ACC112 (cell line): ENCODE data around the gene RLBP1.

Experiments
- H2AFZ ChIP-seq: fragments of 200-600 bp; sonication (generic); one replicate; pipeline ENCODE4 v1.6.0; 2017; ENCODE audit warnings: antibody characterized with exemption, low read length; ENCODE audit not compliant: unreplicated experiment
- H3K27ac ChIP-seq: fragments of 200-600 bp; sonication (generic); 2 replicates; pipeline ENCODE4 v1.5.1; 2014; ENCODE audit warnings: low read depth, mild to moderate bottlenecking, antibody characterized with exemption, low read length, moderate library complexity
- H3K27me3 ChIP-seq: fragments of 200-600 bp; sonication (generic); 2 replicates; pipeline ENCODE4 v1.6.1; 2014; ENCODE audit warnings: mild to moderate bottlenecking, antibody characterized with exemption, low read length, moderate library complexity, mixed read lengths; ENCODE audit not compliant: insufficient read depth
- H3K36me3 ChIP-seq: fragments of 200-600 bp; sonication (generic); 2 replicates; pipeline ENCODE4 v1.6.1; 2016; ENCODE audit warnings: mild to moderate bottlenecking, antibody characterized with exemption, low read length, moderate library complexity, mixed read lengths; ENCODE audit not compliant: insufficient read depth
- H3K4me1 ChIP-seq: fragments of 200-600 bp; sonication (generic); one replicate; pipeline ENCODE4 v1.6.1; 2016; ENCODE audit warnings: low read length, mixed read lengths; ENCODE audit not compliant: insufficient read depth, unreplicated experiment, control insufficient read depth
- H3K4me3 ChIP-seq: fragments of 200-600 bp; sonication (generic); 2 replicates; pipeline ENCODE4 v1.5.1; 2014; ENCODE audit warnings: mild to moderate bottlenecking, low read depth, low read length
- H3K79me2 ChIP-seq: fragments of 200-600 bp; sonication (generic); one replicate; pipeline ENCODE4 v1.6.0; 2016; ENCODE audit warnings: low read length; ENCODE audit not compliant: control insufficient read depth, unreplicated experiment, insufficient read depth

The RLBP1 gene

GRCh38 chr15:89227425-89227824 is 6.0 kb upstream of the RLBP1 start:
- Histone ChIP-seq H3K4me3 (no peak overlapping the region), H3K27me3 (no peaks in the 10 kb centered on the region), H3K36me3 (no peaks in the 10 kb centered on the region), H3K79me2 (no peaks in the 10 kb centered on the region), H3K27ac (no peak overlapping the region), H2AFZ (no peak overlapping the region), H3K4me1 (peaks cover 10% of the 10 kb centered on the region)

GRCh38 chr15:89226359-89227221 is 5.2 kb upstream of the RLBP1 start:
- H2AFZ ChIP-seq, result no peak overlapping the region

GRCh38 chr15:89225588-89225987 is 4.2 kb upstream of the RLBP1 start:
- Histone ChIP-seq H2AFZ (no peak overlapping the region), H3K4me3 (no peak overlapping the region), H3K27ac (no peak overlapping the region), H3K27me3 (no peaks in the 10 kb centered on the region), H3K79me2 (no peaks in the 10 kb centered on the region), H3K4me1 (peaks cover 3% of the 10 kb centered on the region), H3K36me3 (no peaks in the 10 kb centered on the region)

More at GRCh38 chr15:89226359-89227221, 5.2 kb upstream of the RLBP1 start:
- Histone ChIP-seq H3K79me2 (no peaks in the 10 kb centered on the region), H3K4me3 (no peak overlapping the region), H3K27ac (no peak overlapping the region), H3K36me3 (no peaks in the 10 kb centered on the region), H3K4me1 (peaks cover 10% of the 10 kb centered on the region), H3K27me3 (no peaks in the 10 kb centered on the region)

GRCh38 chr15:89218531-89218930 is 2.8 kb downstream of the RLBP1 start:
- no peaks in the 10 kb centered on the region for H3K4me1 ChIP-seq
- no peak overlapping the region for H2AFZ ChIP-seq
- H3K27ac ChIP-seq, result no peak overlapping the region
- no peaks in the 10 kb centered on the region for H3K36me3 ChIP-seq
- H3K4me3 ChIP-seq, result no peak overlapping the region
- no peaks in the 10 kb centered on the region for H3K79me2 ChIP-seq
- H3K27me3 ChIP-seq, result peaks cover 34% of the 10 kb centered on the region

GRCh38 chr15:89217686-89218376 is 3.5 kb downstream of the RLBP1 start:
- no peak overlapping the region for H2AFZ ChIP-seq
- no peak overlapping the region for H3K27ac ChIP-seq
- H3K79me2 ChIP-seq, result no peaks in the 10 kb centered on the region
- H3K4me3 ChIP-seq, result no peak overlapping the region
- peaks cover 37% of the 10 kb centered on the region for H3K27me3 ChIP-seq
- H3K4me1 ChIP-seq, result no peaks in the 10 kb centered on the region
- H3K36me3 ChIP-seq, result no peaks in the 10 kb centered on the region

- H2AFZ ChIP-seq, result no peak overlapping the region
- no peak overlapping the region for H3K27ac ChIP-seq
These were observed 4.3 kb downstream of the RLBP1 start for GRCh38 chr15:89217031-89217430.

GRCh38 chr15:89215627-89216026 is 5.8 kb downstream of the RLBP1 start:
- Histone ChIP-seq H3K27me3 (peaks cover 37% of the 10 kb centered on the region), H3K79me2 (no peaks in the 10 kb centered on the region), H2AFZ (no peak overlapping the region), H3K36me3 (no peaks in the 10 kb centered on the region), H3K27ac (no peak overlapping the region), H3K4me3 (no peak overlapping the region), H3K4me1 (no peaks in the 10 kb centered on the region)

More at GRCh38 chr15:89217031-89217430, 4.3 kb downstream of the RLBP1 start:
- Histone ChIP-seq H3K27me3 (peaks cover 37% of the 10 kb centered on the region), H3K36me3 (no peaks in the 10 kb centered on the region), H3K4me1 (no peaks in the 10 kb centered on the region), H3K4me3 (no peak overlapping the region), H3K79me2 (no peaks in the 10 kb centered on the region)

- H2AFZ ChIP-seq, result no peak overlapping the region
- peaks cover 13% of the 10 kb centered on the region for H3K27me3 ChIP-seq
- no peak overlapping the region for H3K4me3 ChIP-seq
- H3K27ac ChIP-seq, result no peak overlapping the region
- H3K36me3 ChIP-seq, result no peaks in the 10 kb centered on the region
- H3K79me2 ChIP-seq, result no peaks in the 10 kb centered on the region
- no peaks in the 10 kb centered on the region for H3K4me1 ChIP-seq
These were observed 9.7 kb downstream of the RLBP1 start for GRCh38 chr15:89211678-89212170.

- peaks cover 2% of the 10 kb centered on the region; the same call in 1 of the 2 replicates for H3K27me3 ChIP-seq
- no peak overlapping the region for H3K27ac ChIP-seq
- no peaks in the 10 kb centered on the region for H3K36me3 ChIP-seq
- no peak overlapping the region for H2AFZ ChIP-seq
- no peak overlapping the region for H3K4me3 ChIP-seq
- H3K79me2 ChIP-seq, result no peaks in the 10 kb centered on the region
- H3K4me1 ChIP-seq, result no peaks in the 10 kb centered on the region
These were observed 12.3 kb downstream of the RLBP1 start for GRCh38 chr15:89209057-89209456.

- no peak overlapping the region for H3K4me3 ChIP-seq
- H3K27me3 ChIP-seq, result no peaks in the 10 kb centered on the region
- no peak overlapping the region for H3K27ac ChIP-seq
- H2AFZ ChIP-seq, result no peak overlapping the region
- H3K4me1 ChIP-seq, result no peaks in the 10 kb centered on the region
- H3K36me3 ChIP-seq, result no peaks in the 10 kb centered on the region
- no peaks in the 10 kb centered on the region for H3K79me2 ChIP-seq
These were observed 13.1 kb downstream of the RLBP1 start for GRCh38 chr15:89208256-89208655.
